GM21360 (cell line): ENCODE data around the gene FREM1.

ENCODE experiments used
- ATAC-seq: cut with Tn5 transposase; IDR thresholded peaks from one replicate; pipeline ENCODE4 v1.9.1; 2021; ENCODE audit warnings: mild to moderate bottlenecking, moderate library complexity; ENCODE audit not compliant: unreplicated experiment

FREM1 gene

GRCh38 chr9:14909601-14909960 is 647 bp downstream of the FREM1 start:
- no peak for ATAC-seq

DNA sequence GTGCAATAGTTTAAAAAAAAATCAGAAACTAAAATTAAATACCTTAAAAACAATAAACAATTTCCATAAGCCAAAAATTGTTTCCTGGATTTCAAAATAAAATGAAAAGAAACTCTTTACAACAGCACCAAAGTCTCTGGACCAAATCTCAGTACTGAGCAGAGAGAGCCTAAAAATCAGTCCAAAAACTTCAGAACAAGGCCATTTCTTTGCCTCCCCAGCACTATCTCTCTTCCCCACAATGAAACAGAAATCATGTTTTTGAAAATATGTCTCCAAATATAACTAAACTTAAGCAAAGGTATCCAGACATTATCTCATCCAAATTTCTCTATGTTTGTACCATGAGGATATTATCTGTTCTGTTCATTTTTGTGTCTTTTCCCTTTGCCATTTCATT is 1.0 kb downstream of the FREM1 start:
- ATAC-seq: no peak

- no peak for ATAC-seq
Observed at GRCh38 chr9:14908295-14909180, 1.7 kb downstream of the FREM1 start.

GRCh38 chr9:14907696-14908095 is 2.5 kb downstream of the FREM1 start:
- no peak for ATAC-seq

DNA sequence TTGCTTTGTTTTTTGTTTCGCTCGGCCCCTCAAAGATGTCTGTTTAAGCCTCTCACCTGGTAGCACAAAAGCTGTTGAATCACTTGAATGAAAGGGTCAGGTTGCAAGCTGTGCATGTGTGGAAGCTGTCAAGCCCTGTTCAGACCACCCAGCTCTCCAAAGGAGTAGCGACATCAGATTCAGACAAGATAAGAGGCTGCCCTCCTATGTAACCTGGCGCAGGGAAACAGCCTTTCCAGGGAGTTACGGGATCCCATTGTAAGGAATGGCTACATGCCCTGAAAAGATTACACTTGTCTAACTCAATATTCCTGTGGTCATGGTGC is 2.9 kb downstream of the FREM1 start:
- no peak for ATAC-seq

DNA sequence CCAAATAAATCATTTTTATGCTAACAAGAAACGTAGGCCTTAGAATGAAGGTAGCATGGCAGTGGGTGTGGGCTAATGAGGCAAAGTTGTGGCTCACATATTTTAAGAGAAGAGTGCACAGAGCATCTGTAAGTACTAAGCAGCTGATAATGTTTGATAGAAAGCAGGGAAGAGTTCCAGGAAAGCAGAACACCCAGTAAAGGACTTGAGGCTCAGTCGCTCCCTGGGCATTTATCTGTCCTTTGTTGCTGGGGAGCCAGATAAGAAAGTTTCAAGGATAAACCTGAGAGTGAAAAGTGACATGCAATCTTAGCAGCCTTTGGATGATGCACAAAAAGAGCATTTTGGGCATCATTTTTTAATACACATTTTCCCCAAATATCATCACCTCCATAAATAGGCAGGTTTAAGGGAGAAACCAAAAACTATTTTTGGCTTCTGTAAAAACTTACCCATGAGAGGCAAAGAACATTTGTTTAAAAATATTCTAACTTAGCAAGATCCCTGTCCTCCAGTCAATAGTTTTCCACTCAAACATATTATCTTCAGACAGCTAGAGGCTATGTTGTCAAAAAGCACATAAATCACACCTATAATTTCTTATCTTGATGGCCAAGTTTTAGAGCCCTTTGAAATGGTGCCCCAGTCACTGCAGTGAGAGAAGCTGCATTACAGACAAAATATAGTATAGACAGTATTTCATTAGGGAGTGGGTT is 3.4 kb downstream of the FREM1 start:
- no peak for ATAC-seq

DNA sequence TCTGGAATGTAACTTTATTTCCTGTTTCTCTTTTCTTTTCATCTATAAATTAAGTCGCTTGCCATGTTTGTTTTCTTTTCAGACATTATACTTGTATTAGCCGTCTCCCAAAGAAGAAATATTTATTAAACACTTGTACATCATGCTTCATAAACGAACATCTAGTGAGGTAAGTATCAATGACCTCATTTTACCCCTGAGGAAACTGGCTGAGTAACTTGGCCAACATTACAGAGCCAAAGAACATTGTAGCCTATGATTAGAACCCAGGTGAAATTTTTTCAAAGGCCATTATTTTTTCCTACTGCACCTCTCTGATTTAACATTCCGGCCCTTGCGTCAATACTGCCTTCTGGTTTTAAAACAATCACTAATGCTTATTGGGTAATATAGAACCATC is 4.2 kb downstream of the FREM1 start:
- no peak for ATAC-seq

DNA sequence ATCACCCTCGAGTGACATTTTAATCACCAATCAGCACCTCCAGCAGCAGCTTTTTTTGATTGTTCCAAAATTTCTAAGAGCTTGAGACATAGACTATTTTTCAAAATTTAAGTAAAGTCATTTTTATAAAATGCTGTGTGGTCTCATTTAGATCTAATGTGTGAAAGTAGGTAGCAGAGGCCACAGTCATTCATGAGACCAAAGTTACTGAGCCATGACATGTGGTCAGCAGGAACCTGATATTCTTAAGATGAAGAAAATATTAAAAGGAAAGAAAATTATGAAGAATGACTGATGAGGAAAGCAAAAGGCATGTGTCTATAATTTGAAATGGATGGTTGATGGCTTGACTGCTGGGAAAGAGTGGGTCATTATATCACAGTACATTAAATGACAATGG is 7.2 kb downstream of the FREM1 start:
- no peak for ATAC-seq

- no peak for ATAC-seq
Observed at GRCh38 chr9:14902561-14902960, 7.7 kb downstream of the FREM1 start.

DNA sequence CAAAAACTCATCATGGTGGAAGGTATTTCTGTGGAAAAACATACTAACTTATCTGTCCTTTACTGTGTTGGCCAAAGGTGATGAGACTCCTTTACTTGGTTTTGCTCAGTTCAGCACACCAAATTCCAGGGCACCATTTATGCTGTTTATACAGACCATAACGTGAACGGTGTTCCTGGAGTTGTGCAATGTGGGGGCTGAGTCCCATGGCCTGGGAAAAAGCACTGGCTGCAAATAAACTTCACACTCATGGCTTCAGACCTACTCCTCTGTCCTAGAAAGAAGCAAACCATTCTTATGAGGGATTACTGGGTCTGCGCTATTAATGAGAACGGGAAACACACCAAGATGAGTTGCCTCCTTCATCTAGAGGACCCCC is 10.4 kb downstream of the FREM1 start:
- no peak for ATAC-seq

- ATAC-seq: no peak
Observed at GRCh38 chr9:14899042-14899814, 11.0 kb downstream of the FREM1 start.

GRCh38 chr9:14895806-14896205 is 14.4 kb downstream of the FREM1 start:
- no peak for ATAC-seq

GRCh38 chr9:14893280-14893679 is 16.9 kb downstream of the FREM1 start:
- no peak for ATAC-seq

DNA sequence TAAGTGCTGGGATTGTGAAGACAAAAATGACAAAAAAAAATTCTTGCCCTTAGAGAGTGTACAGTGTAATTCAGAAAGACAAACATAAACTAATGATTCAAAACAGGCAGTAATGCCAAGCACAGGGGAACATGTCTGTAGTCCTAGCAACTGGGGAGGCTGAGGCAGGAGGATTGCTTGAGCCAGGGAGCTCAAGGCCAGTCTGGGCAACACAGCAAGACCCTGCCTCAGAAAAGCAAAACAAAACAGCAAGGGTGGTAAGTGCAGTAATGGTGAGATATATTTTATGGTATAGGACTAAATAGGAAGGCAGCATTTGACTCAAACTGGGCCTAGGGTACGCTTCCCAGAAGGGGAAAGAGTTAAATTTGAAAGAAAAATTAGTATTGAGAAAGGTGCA is 18.9 kb downstream of the FREM1 start:
- no peak for ATAC-seq

GRCh38 chr9:14889451-14889850 is 20.8 kb downstream of the FREM1 start:
- ATAC-seq: no peak

GRCh38 chr9:14888875-14889274 is 21.4 kb downstream of the FREM1 start:
- ATAC-seq: no peak

- no peak for ATAC-seq
Observed at GRCh38 chr9:14888272-14888671, 22.0 kb downstream of the FREM1 start.

DNA sequence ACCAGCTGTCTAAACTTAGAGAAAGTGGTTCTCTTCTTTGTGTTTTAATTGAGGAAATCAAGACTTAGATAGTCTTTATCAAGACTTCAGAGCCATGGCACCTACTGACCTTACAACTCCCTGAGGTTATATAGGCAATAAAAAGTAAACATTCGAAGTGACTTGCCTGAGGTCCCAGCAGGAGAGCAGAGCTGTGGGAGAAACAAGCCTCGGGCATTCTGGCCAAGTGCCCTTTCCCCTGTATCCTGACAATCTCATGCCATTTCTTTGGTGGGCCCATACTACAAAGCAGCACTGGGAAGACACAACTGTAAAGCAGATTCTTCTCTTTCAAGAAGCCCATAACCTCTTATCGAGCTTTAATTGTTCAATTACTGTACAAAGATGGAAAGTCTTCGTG is 23.1 kb downstream of the FREM1 start:
- no peak for ATAC-seq

DNA sequence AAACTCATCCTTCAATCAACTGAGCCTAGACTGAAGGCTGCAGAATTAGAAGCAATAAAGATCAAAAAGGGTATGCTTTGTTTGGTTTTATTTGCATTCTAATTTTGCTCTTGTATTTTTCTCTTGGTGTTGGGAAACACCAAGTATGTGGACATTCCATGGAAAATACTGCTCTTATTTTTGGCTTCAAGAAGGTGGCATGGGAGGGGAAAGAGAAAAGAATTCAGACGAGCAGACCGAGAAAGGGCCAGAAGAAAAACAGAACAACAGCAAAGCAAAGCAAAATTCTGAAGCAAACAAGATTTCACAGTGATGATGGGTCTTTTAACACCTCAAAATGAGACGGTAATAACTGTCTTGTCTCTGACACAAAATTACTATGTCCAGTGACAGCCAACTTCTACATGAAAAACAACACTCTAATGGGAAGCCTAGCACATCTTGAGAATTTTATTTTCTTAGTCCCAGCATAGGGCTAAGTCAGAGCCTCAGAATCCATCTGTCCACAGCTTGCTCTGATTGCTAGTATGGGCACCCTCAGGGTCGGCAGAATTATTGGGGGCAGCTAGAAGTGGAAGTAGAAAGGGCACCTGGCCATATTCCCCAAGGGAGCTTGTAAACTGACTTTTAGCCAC is 26.8 kb downstream of the FREM1 start:
- ATAC-seq: no peak

DNA sequence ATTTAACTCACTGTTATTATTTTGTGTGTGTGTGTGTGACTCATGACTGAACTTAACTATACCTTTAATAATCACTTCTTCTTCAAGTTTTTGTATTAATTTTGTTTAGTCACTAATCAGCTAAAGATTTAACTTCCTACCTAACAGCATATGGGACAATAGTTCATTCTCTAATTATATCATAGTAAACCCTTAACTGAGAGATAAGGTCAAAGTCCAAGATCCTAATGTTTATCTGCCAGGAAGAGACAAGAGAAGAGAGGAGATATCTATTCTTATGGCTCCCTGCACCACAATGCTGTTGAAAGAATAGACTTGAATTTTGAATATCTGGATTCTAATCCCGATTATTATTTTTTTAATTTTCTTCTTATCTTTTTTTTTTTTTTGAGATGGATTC is 28.1 kb downstream of the FREM1 start:
- ATAC-seq: no peak

DNA sequence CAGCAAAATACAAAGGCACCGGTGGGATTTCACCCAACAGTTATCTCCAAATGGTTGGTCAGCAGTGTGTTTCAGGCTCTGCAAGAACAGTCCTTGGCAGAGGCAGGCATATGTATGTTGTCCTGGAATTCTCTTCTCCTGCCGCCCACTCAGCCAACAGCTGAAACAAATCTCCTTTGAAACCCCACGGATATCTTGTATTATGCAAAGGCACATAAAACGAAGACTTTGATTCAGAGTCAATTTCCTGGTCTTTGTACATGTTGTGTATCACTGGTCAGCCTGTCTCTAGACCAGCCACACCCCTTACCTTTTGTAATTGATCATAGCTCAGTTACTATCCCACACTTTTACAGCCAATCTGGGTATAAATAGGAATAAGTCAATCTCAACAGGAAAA is 29.2 kb downstream of the FREM1 start:
- no peak for ATAC-seq
